Retinal pigment epithelial cell (primary cell): ENCODE data around the gene KRTAP12-4.

ENCODE experiments used
- DNase-seq: peaks from one replicate; pipeline ENCODE4 v3.0.0-alpha.2; 2010; ENCODE audit warnings: low read depth
- H3K4me3 ChIP-seq: 2 replicates; pipeline ENCODE4 v1.5.1; 2011; ENCODE audit warnings: mild to moderate bottlenecking, low read length, control low read depth, moderate library complexity
- CTCF ChIP-seq: conservative IDR thresholded peaks from 2 replicates; pipeline ENCODE4 v1.5.1; 2011; ENCODE audit warnings: low read depth, low read length, control low read depth, inconsistent platforms

Gene KRTAP12-4

GRCh38 chr21:44618909-44619308 is 35.5 kb downstream of the KRTAP12-4 start:
- DNase-seq, result no peak
- TF ChIP-seq CTCF, result no peak
- H3K4me3 ChIP-seq, result no peak overlapping the region

- H3K4me3 ChIP-seq, result no peak overlapping the region
- no peak for DNase-seq
- TF ChIP-seq CTCF, result no peak
Observed at GRCh38 chr21:44618504-44618903, 36.0 kb downstream of the KRTAP12-4 start.

GRCh38 chr21:44617071-44617501 is 37.4 kb downstream of the KRTAP12-4 start:
- no peak for DNase-seq
- no peak for TF ChIP-seq CTCF
- H3K4me3 ChIP-seq, result no peak overlapping the region

GRCh38 chr21:44616591-44616926 is 37.9 kb downstream of the KRTAP12-4 start:
- H3K4me3 ChIP-seq, result no peak overlapping the region
- no peak for TF ChIP-seq CTCF
- DNase-seq, result no peak

GRCh38 chr21:44615911-44616590 is 38.4 kb downstream of the KRTAP12-4 start:
- TF ChIP-seq CTCF, result no peak
- no peak overlapping the region for H3K4me3 ChIP-seq
- DNase-seq, result no peak

GRCh38 chr21:44615466-44615865 is 39.0 kb downstream of the KRTAP12-4 start:
- no peak overlapping the region for H3K4me3 ChIP-seq
- no peak for DNase-seq
- no peak for TF ChIP-seq CTCF

GRCh38 chr21:44614961-44615391 is 39.5 kb downstream of the KRTAP12-4 start:
- no peak for TF ChIP-seq CTCF
- H3K4me3 ChIP-seq, result no peak overlapping the region
- DNase-seq, result no peak
